HEK293 (cell line): Measurements from ENCODE around the gene OSCP1.

ENCODE experiments used
- BCL11A ChIP-seq: fragments of 450-650 bp; formaldehyde crosslinking; IDR thresholded peaks from 2 replicates; pipeline ENCODE4 v1.5.1; 2016; ENCODE audit warnings: low read depth, missing biosample characterization, missing genetic modification characterization
- KLF9 ChIP-seq: fragments of 450-650 bp; formaldehyde crosslinking; IDR thresholded peaks from 2 replicates; pipeline ENCODE4 v1.5.1; 2016; ENCODE audit warnings: missing biosample characterization, missing genetic modification characterization, low read depth
- PRDM1 ChIP-seq: fragments of 450-650 bp; formaldehyde crosslinking; IDR thresholded peaks from 2 replicates; pipeline ENCODE4; 2016; ENCODE audit warnings: missing biosample characterization, missing genetic modification characterization
- YY1 ChIP-seq: fragments of 450-650 bp; formaldehyde crosslinking; IDR thresholded peaks from 2 replicates; pipeline ENCODE4 v1.5.1; 2018; ENCODE audit warnings: missing biosample characterization, missing genetic modification characterization
- YY2 ChIP-seq: fragments of 450-650 bp; formaldehyde crosslinking; IDR thresholded peaks from 2 replicates; pipeline ENCODE4 v1.5.1; 2016; ENCODE audit warnings: missing biosample characterization, missing genetic modification characterization
- ZBTB26 ChIP-seq: fragments of 450-650 bp; formaldehyde crosslinking; optimal IDR thresholded peaks from 2 replicates; pipeline ENCODE3; 2016; ENCODE audit warnings: missing biosample characterization, mild to moderate bottlenecking, missing genetic modification characterization
- ZBTB8A ChIP-seq: fragments of 450-650 bp; formaldehyde crosslinking; IDR thresholded peaks from 2 replicates; pipeline ENCODE4 v1.5.1; 2016; ENCODE audit warnings: missing biosample characterization, missing genetic modification characterization
- ZNF169 ChIP-seq: fragments of 450-650 bp; formaldehyde crosslinking; IDR thresholded peaks from 2 replicates; pipeline ENCODE4 v1.5.1; 2016; ENCODE audit warnings: missing biosample characterization, missing genetic modification characterization
- ZNF23 ChIP-seq: fragments of 450-650 bp; formaldehyde crosslinking; IDR thresholded peaks from 2 replicates; pipeline ENCODE4 v1.5.1; 2016; ENCODE audit warnings: missing biosample characterization, missing genetic modification characterization, borderline replicate concordance
- ZNF274 ChIP-seq, 2 experiments: fragments of 200-500 bp in 1 of 2; fragments of 450-650 bp in 1 of 2; sonication (Bioruptor generic) in 1 of 2; formaldehyde crosslinking in 1 of 2; IDR thresholded peaks; 2 replicates each; pipeline versions ENCODE4 v1.5.1 to v1.6.1; 2014 to 2016; ENCODE audit warnings: borderline replicate concordance in 1 of 2, inconsistent platforms in 1 of 2, low read length in 1 of 2, missing biosample characterization in 1 of 2, missing genetic modification characterization in 1 of 2
- ZNF292 ChIP-seq: fragments of 450-650 bp; formaldehyde crosslinking; IDR thresholded peaks from 2 replicates; pipeline ENCODE4 v1.5.1; 2016; ENCODE audit warnings: low read depth, missing biosample characterization, missing genetic modification characterization, borderline replicate concordance
- ZNF335 ChIP-seq: fragments of 450-650 bp; formaldehyde crosslinking; conservative IDR thresholded peaks from 2 replicates; pipeline ENCODE4 v1.5.1; 2016; ENCODE audit warnings: missing biosample characterization, missing genetic modification characterization
- ZNF391 ChIP-seq: fragments of 450-650 bp; formaldehyde crosslinking; IDR thresholded peaks from 2 replicates; pipeline ENCODE4 v1.5.1; 2016; ENCODE audit warnings: low read depth, missing biosample characterization, missing genetic modification characterization, borderline replicate concordance
- ZNF701 ChIP-seq: fragments of 450-650 bp; formaldehyde crosslinking; IDR thresholded peaks from 2 replicates; pipeline ENCODE4 v1.5.1; 2016; ENCODE audit warnings: missing biosample characterization, missing genetic modification characterization
- ZNF768 ChIP-seq: fragments of 450-650 bp; formaldehyde crosslinking; IDR thresholded peaks from 2 replicates; pipeline ENCODE4 v1.5.1; 2018; ENCODE audit warnings: missing biosample characterization, mild to moderate bottlenecking, missing genetic modification characterization
- ZNF837 ChIP-seq: fragments of 450-650 bp; formaldehyde crosslinking; IDR thresholded peaks from 2 replicates; pipeline ENCODE4 v1.5.1; 2016; ENCODE audit warnings: missing biosample characterization, missing genetic modification characterization
- TF ChIP-seq, protein P1 (sequence below): fragments of 450-650 bp; formaldehyde crosslinking; IDR thresholded peaks from 2 replicates; pipeline ENCODE4 v1.5.1; 2016; ENCODE audit warnings: missing biosample characterization, missing genetic modification characterization
- TF ChIP-seq, protein P2 (sequence below): fragments of 450-650 bp; formaldehyde crosslinking; IDR thresholded peaks from 2 replicates; pipeline ENCODE4 v1.5.1; 2016; ENCODE audit warnings: missing biosample characterization, missing genetic modification characterization
- TF ChIP-seq, protein P3 (sequence below): fragments of 450-650 bp; formaldehyde crosslinking; IDR thresholded peaks from 2 replicates; pipeline ENCODE4 v1.5.1; 2016; ENCODE audit warnings: missing biosample characterization, missing genetic modification characterization
- TF ChIP-seq, protein P4 (sequence below): fragments of 450-650 bp; IDR thresholded peaks from 2 replicates; pipeline ENCODE4 v1.5.1; 2018; ENCODE audit warnings: missing biosample characterization, mild to moderate bottlenecking, missing genetic modification characterization
- TF ChIP-seq, protein P5 (sequence below): fragments of 450-650 bp; formaldehyde crosslinking; IDR thresholded peaks from 2 replicates; pipeline ENCODE4 v1.5.1; 2016; ENCODE audit warnings: missing biosample characterization, missing genetic modification characterization
- TF ChIP-seq, protein P6 (sequence below): fragments of 450-650 bp; formaldehyde crosslinking; IDR thresholded peaks from 2 replicates; pipeline ENCODE4; 2016; ENCODE audit warnings: missing biosample characterization, missing genetic modification characterization
- TF ChIP-seq, protein P7 (sequence below): fragments of 450-650 bp; formaldehyde crosslinking; IDR thresholded peaks from 2 replicates; pipeline ENCODE4 v1.5.1; 2016; ENCODE audit warnings: missing biosample characterization, missing genetic modification characterization

The OSCP1 gene

GRCh38 chr1:36463803-36464604 is 13.8 kb upstream of the OSCP1 start, which contains the start of gene MRPS15 (continued):
- TF ChIP-seq ZNF23 (tag by site-specific recombination) (no peak), ZNF169 (tag by site-specific recombination) (no peak), ZNF701 (tag by site-specific recombination) (no peak; the same call in 1 of the 2 replicates), ZNF274 (IDR thresholded peaks at IDR 0.05; ENCODE audit: low read length) (no peak), ZNF274 (tag by site-specific recombination; IDR thresholded peaks at IDR 0.05; ENCODE audit: borderline replicate concordance) (no peak), ZBTB8A (tag by site-specific recombination) (peak; percentile 56), BCL11A (no peak), YY1 (tag by site-specific recombination) (peak; percentile 99), PRDM1 (tag by site-specific recombination) (no peak; the same call in 1 of the 2 replicates), ZNF768 (tag by site-specific recombination) (no peak), KLF9 (peak; percentile 73), YY2 (tag by site-specific recombination) (peak; percentile 100), ZNF292 (no peak), ZNF837 (tag by site-specific recombination) (no peak), ZBTB26 (tag by site-specific recombination) (peak; percentile 89), ZNF335 (tag by site-specific recombination) (peak; percentile 100), ZNF391 (tag by site-specific recombination) (peak; percentile 69; the same call in 1 of the 2 replicates)
- TF ChIP-seq, protein P1, sequence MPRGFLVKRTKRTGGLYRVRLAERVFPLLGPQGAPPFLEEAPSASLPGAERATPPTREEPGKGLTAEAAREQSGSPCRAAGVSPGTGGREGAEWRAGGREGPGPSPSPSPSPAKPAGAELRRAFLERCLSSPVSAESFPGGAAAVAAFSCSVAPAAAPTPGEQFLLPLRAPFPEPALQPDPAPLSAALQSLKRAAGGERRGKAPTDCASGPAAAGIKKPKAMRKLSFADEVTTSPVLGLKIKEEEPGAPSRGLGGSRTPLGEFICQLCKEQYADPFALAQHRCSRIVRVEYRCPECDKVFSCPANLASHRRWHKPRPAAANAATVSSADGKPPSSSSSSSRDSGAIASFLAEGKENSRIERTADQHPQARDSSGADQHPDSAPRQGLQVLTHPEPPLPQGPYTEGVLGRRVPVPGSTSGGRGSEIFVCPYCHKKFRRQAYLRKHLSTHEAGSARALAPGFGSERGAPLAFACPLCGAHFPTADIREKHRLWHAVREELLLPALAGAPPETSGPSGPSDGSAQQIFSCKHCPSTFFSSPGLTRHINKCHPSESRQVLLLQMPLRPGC (tag by site-specific recombination): peak; percentile 84
- TF ChIP-seq, protein P2, sequence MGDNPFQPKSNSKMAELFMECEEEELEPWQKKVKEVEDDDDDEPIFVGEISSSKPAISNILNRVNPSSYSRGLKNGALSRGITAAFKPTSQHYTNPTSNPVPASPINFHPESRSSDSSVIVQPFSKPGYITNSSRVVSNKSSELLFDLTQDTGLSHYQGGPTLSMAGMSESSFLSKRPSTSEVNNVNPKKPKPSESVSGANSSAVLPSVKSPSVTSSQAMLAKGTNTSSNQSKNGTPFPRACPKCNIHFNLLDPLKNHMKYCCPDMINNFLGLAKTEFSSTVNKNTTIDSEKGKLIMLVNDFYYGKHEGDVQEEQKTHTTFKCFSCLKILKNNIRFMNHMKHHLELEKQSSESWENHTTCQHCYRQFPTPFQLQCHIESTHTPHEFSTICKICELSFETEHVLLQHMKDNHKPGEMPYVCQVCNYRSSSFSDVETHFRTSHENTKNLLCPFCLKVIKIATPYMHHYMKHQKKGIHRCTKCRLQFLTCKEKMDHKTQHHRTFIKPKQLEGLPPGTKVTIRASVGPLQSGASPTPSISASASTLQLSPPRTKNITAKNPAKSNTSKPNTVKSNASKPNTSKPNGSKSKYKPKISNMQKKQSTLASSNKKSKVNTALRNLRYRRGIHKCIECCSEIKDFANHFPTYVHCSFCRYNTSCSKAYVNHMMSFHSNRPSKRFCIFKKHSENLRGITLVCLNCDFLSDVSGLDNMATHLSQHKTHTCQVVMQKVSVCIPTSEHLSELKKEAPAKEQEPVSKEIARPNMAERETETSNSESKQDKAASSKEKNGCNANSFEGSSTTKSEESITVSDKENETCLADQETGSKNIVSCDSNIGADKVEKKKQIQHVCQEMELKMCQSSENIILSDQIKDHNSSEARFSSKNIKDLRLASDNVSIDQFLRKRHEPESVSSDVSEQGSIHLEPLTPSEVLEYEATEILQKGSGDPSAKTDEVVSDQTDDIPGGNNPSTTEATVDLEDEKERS (tag by site-specific recombination): peak; percentile 72; the same call in 1 of the 2 replicates
- TF ChIP-seq, protein P3, sequence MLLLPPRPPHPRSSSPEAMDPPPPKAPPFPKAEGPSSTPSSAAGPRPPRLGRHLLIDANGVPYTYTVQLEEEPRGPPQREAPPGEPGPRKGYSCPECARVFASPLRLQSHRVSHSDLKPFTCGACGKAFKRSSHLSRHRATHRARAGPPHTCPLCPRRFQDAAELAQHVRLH (tag by site-specific recombination): peak; percentile 90
- TF ChIP-seq, protein P4, sequence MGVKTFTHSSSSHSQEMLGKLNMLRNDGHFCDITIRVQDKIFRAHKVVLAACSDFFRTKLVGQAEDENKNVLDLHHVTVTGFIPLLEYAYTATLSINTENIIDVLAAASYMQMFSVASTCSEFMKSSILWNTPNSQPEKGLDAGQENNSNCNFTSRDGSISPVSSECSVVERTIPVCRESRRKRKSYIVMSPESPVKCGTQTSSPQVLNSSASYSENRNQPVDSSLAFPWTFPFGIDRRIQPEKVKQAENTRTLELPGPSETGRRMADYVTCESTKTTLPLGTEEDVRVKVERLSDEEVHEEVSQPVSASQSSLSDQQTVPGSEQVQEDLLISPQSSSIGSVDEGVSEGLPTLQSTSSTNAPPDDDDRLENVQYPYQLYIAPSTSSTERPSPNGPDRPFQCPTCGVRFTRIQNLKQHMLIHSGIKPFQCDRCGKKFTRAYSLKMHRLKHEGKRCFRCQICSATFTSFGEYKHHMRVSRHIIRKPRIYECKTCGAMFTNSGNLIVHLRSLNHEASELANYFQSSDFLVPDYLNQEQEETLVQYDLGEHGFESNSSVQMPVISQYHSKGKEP (tag by site-specific recombination): peak; percentile 94
- TF ChIP-seq, protein P5, sequence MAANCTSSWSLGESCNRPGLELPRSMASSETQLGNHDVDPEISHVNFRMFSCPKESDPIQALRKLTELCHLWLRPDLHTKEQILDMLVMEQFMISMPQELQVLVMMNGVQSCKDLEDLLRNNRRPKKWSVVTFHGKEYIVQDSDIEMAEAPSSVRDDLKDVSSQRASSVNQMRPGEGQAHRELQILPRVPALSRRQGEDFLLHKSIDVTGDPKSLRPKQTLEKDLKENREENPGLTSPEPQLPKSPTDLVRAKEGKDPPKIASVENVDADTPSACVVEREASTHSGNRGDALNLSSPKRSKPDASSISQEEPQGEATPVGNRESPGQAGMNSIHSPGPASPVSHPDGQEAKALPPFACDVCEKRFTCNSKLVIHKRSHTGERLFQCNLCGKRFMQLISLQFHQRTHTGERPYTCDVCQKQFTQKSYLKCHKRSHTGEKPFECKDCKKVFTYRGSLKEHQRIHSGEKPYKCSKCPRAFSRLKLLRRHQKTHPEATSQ (tag by site-specific recombination): 0 out of 2 replicates have a peak, but pooled peaks have one; percentile 64
- TF ChIP-seq, protein P6, sequence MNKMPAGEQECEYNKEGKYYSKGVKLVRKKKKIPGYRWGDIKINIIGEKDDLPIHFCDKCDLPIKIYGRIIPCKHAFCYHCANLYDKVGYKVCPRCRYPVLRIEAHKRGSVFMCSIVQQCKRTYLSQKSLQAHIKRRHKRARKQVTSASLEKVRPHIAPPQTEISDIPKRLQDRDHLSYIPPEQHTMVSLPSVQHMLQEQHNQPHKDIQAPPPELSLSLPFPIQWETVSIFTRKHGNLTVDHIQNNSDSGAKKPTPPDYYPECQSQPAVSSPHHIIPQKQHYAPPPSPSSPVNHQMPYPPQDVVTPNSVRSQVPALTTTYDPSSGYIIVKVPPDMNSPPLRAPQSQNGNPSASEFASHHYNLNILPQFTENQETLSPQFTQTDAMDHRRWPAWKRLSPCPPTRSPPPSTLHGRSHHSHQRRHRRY: no peak
- TF ChIP-seq, protein P7, sequence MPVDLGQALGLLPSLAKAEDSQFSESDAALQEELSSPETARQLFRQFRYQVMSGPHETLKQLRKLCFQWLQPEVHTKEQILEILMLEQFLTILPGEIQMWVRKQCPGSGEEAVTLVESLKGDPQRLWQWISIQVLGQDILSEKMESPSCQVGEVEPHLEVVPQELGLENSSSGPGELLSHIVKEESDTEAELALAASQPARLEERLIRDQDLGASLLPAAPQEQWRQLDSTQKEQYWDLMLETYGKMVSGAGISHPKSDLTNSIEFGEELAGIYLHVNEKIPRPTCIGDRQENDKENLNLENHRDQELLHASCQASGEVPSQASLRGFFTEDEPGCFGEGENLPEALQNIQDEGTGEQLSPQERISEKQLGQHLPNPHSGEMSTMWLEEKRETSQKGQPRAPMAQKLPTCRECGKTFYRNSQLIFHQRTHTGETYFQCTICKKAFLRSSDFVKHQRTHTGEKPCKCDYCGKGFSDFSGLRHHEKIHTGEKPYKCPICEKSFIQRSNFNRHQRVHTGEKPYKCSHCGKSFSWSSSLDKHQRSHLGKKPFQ (tag by site-specific recombination): no peak
